ENCODE measurements around the gene CAPZA1. TPM values are rescaled to one million over a fixed set of nuclear protein-coding genes. Genes with fewer than 3 reads are reported as not detected.

Gene CAPZA1
- total and polyA plus RNA-seq, 2 donors (not counting 1 experiment from before 2014, with no cell fraction given): 201 to 262 TPM

GRCh38 chr1:112688781-112689193, 69.2 kb downstream of the CAPZA1 start:
- H3K4me1 ChIP-seq (ENCODE audit: control insufficient read depth, extremely low read depth, insufficient read depth, low read length): no peaks in the 10 kb centered on the region
- no peak overlapping the region for H3K9ac ChIP-seq (ENCODE audit: insufficient read depth, low read length)
- H2AFZ ChIP-seq (ENCODE audit: low read length): no peak overlapping the region
- H3K4me2 ChIP-seq (ENCODE audit: extremely low read depth, insufficient read depth, low read length): no peak overlapping the region
- H3K27me3 ChIP-seq (ENCODE audit: control insufficient read depth, insufficient read depth, low read length): no peaks in the 10 kb centered on the region
- DNase-seq (ENCODE audit: low read depth in 2 of 2): no peak
- H3K4me3 ChIP-seq (replicated peaks in 1 of 4; ENCODE audit: control extremely low read depth in 1 of 4, insufficient read depth in 1 of 4, low read depth in 3 of 4, low read length in 4 of 4): no peak overlapping the region
- H3K27ac ChIP-seq (ENCODE audit: insufficient read depth, low read length): no peak overlapping the region
- TF ChIP-seq CTCF (conservative IDR thresholded peaks at IDR 0.05 in 1 of 2, IDR thresholded peaks at IDR 0.05 in 1 of 2; ENCODE audit: low read depth in 1 of 2, low read length in 2 of 2): no peak
- TF ChIP-seq EZH2 (IDR thresholded peaks at IDR 0.05; ENCODE audit: low read length, missing control alignments): no peak
- H3K36me3 ChIP-seq (ENCODE audit: control insufficient read depth, insufficient read depth, low read length): peaks cover 5% of the 10 kb centered on the region
- H3K79me2 ChIP-seq (ENCODE audit: control insufficient read depth, insufficient read depth, low read length): no peaks in the 10 kb centered on the region
- H3K9me3 ChIP-seq (ENCODE audit: control insufficient read depth, insufficient read depth, low read depth, low read length): no peaks in the 10 kb centered on the region
- no peaks in the 10 kb centered on the region for H4K20me1 ChIP-seq (ENCODE audit: control insufficient read depth, extremely low read depth, insufficient read depth, low read length)

GRCh38 chr1:112689196-112689841, 69.7 kb downstream of the CAPZA1 start:
- Histone ChIP-seq H2AFZ (ENCODE audit: low read length) (no peak overlapping the region), H3K9me3 (ENCODE audit: control insufficient read depth, insufficient read depth, low read depth, low read length) (no peaks in the 10 kb centered on the region), H3K4me1 (ENCODE audit: control insufficient read depth, extremely low read depth, insufficient read depth, low read length) (no peaks in the 10 kb centered on the region), H3K36me3 (ENCODE audit: control insufficient read depth, insufficient read depth, low read length) (peaks cover 8% of the 10 kb centered on the region), H3K79me2 (ENCODE audit: control insufficient read depth, insufficient read depth, low read length) (no peaks in the 10 kb centered on the region), H3K27ac (ENCODE audit: insufficient read depth, low read length) (no peak overlapping the region), H3K9ac (ENCODE audit: insufficient read depth, low read length) (no peak overlapping the region), H3K4me3 (replicated peaks in 1 of 4; ENCODE audit: control extremely low read depth in 1 of 4, insufficient read depth in 1 of 4, low read depth in 3 of 4, low read length in 4 of 4) (no peak overlapping the region), H3K27me3 (ENCODE audit: control insufficient read depth, insufficient read depth, low read length) (no peaks in the 10 kb centered on the region), H3K4me2 (ENCODE audit: extremely low read depth, insufficient read depth, low read length) (no peak overlapping the region), H4K20me1 (ENCODE audit: control insufficient read depth, extremely low read depth, insufficient read depth, low read length) (no peaks in the 10 kb centered on the region)
- no peak for DNase-seq (ENCODE audit: low read depth in 2 of 2)
- TF ChIP-seq CTCF (conservative IDR thresholded peaks at IDR 0.05 in 1 of 2, IDR thresholded peaks at IDR 0.05 in 1 of 2; ENCODE audit: low read depth in 1 of 2, low read length in 2 of 2) (no peak), EZH2 (IDR thresholded peaks at IDR 0.05; ENCODE audit: low read length, missing control alignments) (no peak)

GRCh38 chr1:112689842-112690237, 70.2 kb downstream of the CAPZA1 start:
- Histone ChIP-seq H2AFZ (ENCODE audit: low read length) (no peak overlapping the region), H3K4me1 (ENCODE audit: control insufficient read depth, extremely low read depth, insufficient read depth, low read length) (no peaks in the 10 kb centered on the region), H3K4me3 (replicated peaks in 1 of 4; ENCODE audit: control extremely low read depth in 1 of 4, insufficient read depth in 1 of 4, low read depth in 3 of 4, low read length in 4 of 4) (no peak overlapping the region), H3K4me2 (ENCODE audit: extremely low read depth, insufficient read depth, low read length) (no peak overlapping the region), H3K9me3 (ENCODE audit: control insufficient read depth, insufficient read depth, low read depth, low read length) (no peaks in the 10 kb centered on the region), H3K27ac (ENCODE audit: insufficient read depth, low read length) (no peak overlapping the region), H3K36me3 (ENCODE audit: control insufficient read depth, insufficient read depth, low read length) (peaks cover 10% of the 10 kb centered on the region), H3K27me3 (ENCODE audit: control insufficient read depth, insufficient read depth, low read length) (no peaks in the 10 kb centered on the region), H4K20me1 (ENCODE audit: control insufficient read depth, extremely low read depth, insufficient read depth, low read length) (no peaks in the 10 kb centered on the region), H3K9ac (ENCODE audit: insufficient read depth, low read length) (no peak overlapping the region), H3K79me2 (ENCODE audit: control insufficient read depth, insufficient read depth, low read length) (no peaks in the 10 kb centered on the region)
- no peak for DNase-seq (ENCODE audit: low read depth in 2 of 2)
- TF ChIP-seq EZH2 (IDR thresholded peaks at IDR 0.05; ENCODE audit: low read length, missing control alignments): no peak
